22Rv1 (cell line): ENCODE measurements around the gene APC.

Experiments used
- CTCF ChIP-seq: fragments of 450-650 bp; IDR thresholded peaks from 2 replicates; pipeline ENCODE4 v1.5.1; 2017; ENCODE audit warnings: mild to moderate bottlenecking
- ZFX ChIP-seq: fragments of 450-650 bp; IDR thresholded peaks from 2 replicates; pipeline ENCODE4 v1.6.1; 2017; ENCODE audit warnings: antibody characterized with exemption, borderline replicate concordance

GRCh38 chr5:112708103-112708622, 29.5 kb upstream of the APC start:
- TF ChIP-seq CTCF (no peak), ZFX (no peak)
